ENCODE measurements around the gene MRFAP1L1. TPM values are rescaled to one million over a fixed set of nuclear protein-coding genes. Genes with fewer than 3 reads are reported as not detected.

Gene MRFAP1L1
- total RNA-seq, 1 donor = 38.0 TPM

GRCh38 chr4:6751611-6752485 is 42.2 kb upstream of the MRFAP1L1 start:
- Histone ChIP-seq H4K20me1 (ENCODE audit: insufficient read depth, low read length) (no peaks in the 10 kb centered on the region), H3K4me2 (ENCODE audit: insufficient read depth, low read length) (peak overlapping the region; percentile 41), H3K27ac (ENCODE audit: low read depth, low read length) (no peak overlapping the region), H2AFZ (ENCODE audit: low read length) (peak overlapping the region; percentile 76), H3K36me3 (ENCODE audit: insufficient read depth, low read length) (no peaks in the 10 kb centered on the region), H3K9me3 (ENCODE audit: low read depth, low read length) (no peaks in the 10 kb centered on the region), H3K4me1 (ENCODE audit: insufficient read depth, low read length) (peaks cover 5% of the 10 kb centered on the region), H3K4me3 (ENCODE audit: insufficient read depth, low read length) (no peak overlapping the region), H3K27me3 (ENCODE audit: insufficient read depth, low read length) (no peaks in the 10 kb centered on the region), H3K79me2 (ENCODE audit: insufficient read depth, low read length) (no peaks in the 10 kb centered on the region)
- DNase-seq (ENCODE audit: insufficient read length, low spot score, missing footprints) = no peak
- TF ChIP-seq CTCF (IDR thresholded peaks at IDR 0.05; ENCODE audit: extremely low read depth, low read depth, low read length) = no peak

GRCh38 chr4:6750286-6751221 is 40.9 kb upstream of the MRFAP1L1 start:
- no peak for DNase-seq (ENCODE audit: insufficient read length, low spot score, missing footprints)
- Histone ChIP-seq H3K4me3 (ENCODE audit: insufficient read depth, low read length) (no peak overlapping the region), H3K4me2 (ENCODE audit: insufficient read depth, low read length) (no peak overlapping the region), H3K9me3 (ENCODE audit: low read depth, low read length) (no peaks in the 10 kb centered on the region), H3K79me2 (ENCODE audit: insufficient read depth, low read length) (no peaks in the 10 kb centered on the region), H4K20me1 (ENCODE audit: insufficient read depth, low read length) (no peaks in the 10 kb centered on the region), H3K27ac (ENCODE audit: low read depth, low read length) (no peak overlapping the region), H3K36me3 (ENCODE audit: insufficient read depth, low read length) (no peaks in the 10 kb centered on the region), H2AFZ (ENCODE audit: low read length) (no peak overlapping the region), H3K4me1 (ENCODE audit: insufficient read depth, low read length) (peaks cover 5% of the 10 kb centered on the region), H3K27me3 (ENCODE audit: insufficient read depth, low read length) (no peaks in the 10 kb centered on the region)
- TF ChIP-seq CTCF (IDR thresholded peaks at IDR 0.05; ENCODE audit: extremely low read depth, low read depth, low read length) = no peak

- peak; percentile 95 for DNase-seq (ENCODE audit: insufficient read length, low spot score, missing footprints)
- Histone ChIP-seq H3K36me3 (ENCODE audit: insufficient read depth, low read length) (no peaks in the 10 kb centered on the region), H3K9me3 (ENCODE audit: low read depth, low read length) (no peaks in the 10 kb centered on the region), H2AFZ (ENCODE audit: low read length) (peak overlapping the region; percentile 62), H3K79me2 (ENCODE audit: insufficient read depth, low read length) (no peaks in the 10 kb centered on the region), H4K20me1 (ENCODE audit: insufficient read depth, low read length) (no peaks in the 10 kb centered on the region), H3K4me3 (ENCODE audit: insufficient read depth, low read length) (no peak overlapping the region), H3K27ac (ENCODE audit: low read depth, low read length) (no peak overlapping the region), H3K27me3 (ENCODE audit: insufficient read depth, low read length) (no peaks in the 10 kb centered on the region), H3K4me1 (ENCODE audit: insufficient read depth, low read length) (peaks cover 5% of the 10 kb centered on the region), H3K4me2 (ENCODE audit: insufficient read depth, low read length) (no peak overlapping the region)
- no peak for TF ChIP-seq CTCF (IDR thresholded peaks at IDR 0.05; ENCODE audit: extremely low read depth, low read depth, low read length)
Measured at GRCh38 chr4:6749340-6750171, 39.9 kb upstream of the MRFAP1L1 start.

Measured in osteoblast (primary cell).